Hepatocyte (in vitro differentiated cells): Measurements from ENCODE around the gene CEP83.

Experiments
- CTCF ChIP-seq: fragments of 200-600 bp; sonication (generic); IDR thresholded peaks from 2 replicates; pipeline ENCODE4 v1.5.1; 2016; ENCODE audit warnings: antibody characterized with exemption, mild to moderate bottlenecking; ENCODE audit not compliant: poor library complexity
- EZH2 ChIP-seq: fragments of 200-600 bp; sonication (generic); IDR thresholded peaks from 2 replicates; pipeline ENCODE4 v1.6.1; 2016; ENCODE audit warnings: antibody characterized with exemption, mild to moderate bottlenecking, borderline replicate concordance

- no peak for TF ChIP-seq CTCF
- no peak for TF ChIP-seq EZH2
These were observed 151.1 kb downstream of the CEP83 start for GRCh38 chr12:94308612-94309011.
